Measurements from ENCODE around the gene RAB24.
"Not testable (repeated sequence)": the region's sequence is repeated elsewhere in the genome, so short reads cannot be mapped to it uniquely, and the experiment has no call there.

The RAB24 gene

GRCh38 chr5:177306674-177307543 is 3.4 kb upstream of the RAB24 start:
- DNase-seq (ENCODE audit: low spot score) = no peak
- in situ Hi-C loops (cut with MboI; ENCODE audit: low pct_unique_long_range_greater_than_20kb, low sequenced_read_pairs, unreplicated experiment) = no loop called here
- TF ChIP-seq CTCF (IDR thresholded peaks at IDR 0.05; ENCODE audit: extremely low read depth, insufficient read depth, missing control alignments) = no peak

- not testable (repeated sequence) for DNase-seq (ENCODE audit: low spot score)
These were observed 2.7 kb upstream of the RAB24 start for GRCh38 chr5:177306103-177306640.

GRCh38 chr5:177304392-177305119 is 1.0 kb upstream of the RAB24 start:
- no peak for TF ChIP-seq CTCF (IDR thresholded peaks at IDR 0.05; ENCODE audit: extremely low read depth, insufficient read depth, missing control alignments)
- DNase-seq (ENCODE audit: low spot score) = no peak
- in situ Hi-C loops (cut with MboI; ENCODE audit: low pct_unique_long_range_greater_than_20kb, low sequenced_read_pairs, unreplicated experiment) = no loop called here

More at GRCh38 chr5:177306103-177306640, 2.7 kb upstream of the RAB24 start:
- in situ Hi-C loops (cut with MboI; ENCODE audit: low pct_unique_long_range_greater_than_20kb, low sequenced_read_pairs, unreplicated experiment) = not testable (repeated sequence)

GRCh38 chr5:177303925-177304391 is 439 bp upstream of the RAB24 start:
- TF ChIP-seq CTCF (IDR thresholded peaks at IDR 0.05; ENCODE audit: extremely low read depth, insufficient read depth, missing control alignments) = no peak
- no peak for DNase-seq (ENCODE audit: low spot score)
- in situ Hi-C loops (cut with MboI; ENCODE audit: low pct_unique_long_range_greater_than_20kb, low sequenced_read_pairs, unreplicated experiment) = no loop called here

- in situ Hi-C loops (cut with MboI; ENCODE audit: low pct_unique_long_range_greater_than_20kb, low sequenced_read_pairs, unreplicated experiment) = no loop called here
- TF ChIP-seq CTCF (IDR thresholded peaks at IDR 0.05; ENCODE audit: extremely low read depth, insufficient read depth, missing control alignments) = peak; percentile 23
- DNase-seq (ENCODE audit: low spot score) = no peak
These were observed 987 bp downstream of the RAB24 start for GRCh38 chr5:177302354-177303110.

- no peak for TF ChIP-seq CTCF (IDR thresholded peaks at IDR 0.05; ENCODE audit: extremely low read depth, insufficient read depth, missing control alignments)
- in situ Hi-C loops (cut with MboI; ENCODE audit: low pct_unique_long_range_greater_than_20kb, low sequenced_read_pairs, unreplicated experiment) = no loop called here
- DNase-seq (ENCODE audit: low spot score) = peak; percentile 46
These were observed 1.9 kb downstream of the RAB24 start for GRCh38 chr5:177301503-177302165.

All from GM13977 (cell line).